Stimulated activated naive CD8-positive, alpha-beta T cell treated with anti-CD3 and anti-CD28 coated beads, Interleukin-15, Interleukin-2, amounts not matched to agents 100 ng/mL and 50 ng/mL, for 24 hours (primary cell): ENCODE data around the gene MGLL.
"Not testable (repeated sequence)": the region's sequence is repeated elsewhere in the genome, so short reads cannot be mapped to it uniquely, and the experiment has no call there.

Experiments
- H3K27ac Mint-ChIP-seq: one replicate; pipeline ENCODE4 v1.8.0; 2021; ENCODE audit warnings: mild to moderate bottlenecking, mixed read lengths
- H3K27me3 Mint-ChIP-seq: one replicate; pipeline ENCODE4 v1.8.0; 2021; ENCODE audit warnings: mixed read lengths
- H3K36me3 Mint-ChIP-seq: one replicate; pipeline ENCODE4 v1.8.0; 2021; ENCODE audit warnings: low read depth, mixed read lengths
- H3K4me1 Mint-ChIP-seq: one replicate; pipeline ENCODE4 v1.8.0; 2021; ENCODE audit warnings: low read depth, mixed read lengths
- H3K4me3 Mint-ChIP-seq: one replicate; pipeline ENCODE4 v1.8.0; 2021; ENCODE audit warnings: mild to moderate bottlenecking, mixed read lengths
- H3K9me3 Mint-ChIP-seq: one replicate; pipeline ENCODE4 v1.8.0; 2021; ENCODE audit warnings: mixed read lengths

Gene MGLL

DNA sequence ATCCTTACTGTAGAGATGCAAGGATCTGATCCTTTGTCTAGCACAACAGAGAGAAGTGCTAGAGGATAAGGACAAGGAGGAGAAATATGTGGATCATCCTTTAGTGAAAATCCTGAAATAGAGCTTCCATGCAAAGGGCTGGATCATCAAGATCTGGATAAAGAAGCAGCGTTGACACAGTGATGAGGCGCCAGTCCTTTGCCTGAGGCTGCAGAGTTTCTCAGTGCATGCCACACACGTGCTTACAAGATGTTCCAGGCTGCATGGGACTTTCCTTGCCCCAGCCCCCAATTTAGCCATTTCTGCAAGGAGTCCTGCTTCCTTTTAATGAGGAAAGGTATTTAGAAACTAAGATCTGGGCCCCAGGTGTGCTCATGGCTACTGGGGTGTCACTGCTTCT lies 156.7 kb downstream of the MGLL start:
- Mint-ChIP-seq H3K9me3 (no peaks in the 10 kb centered on the region), H3K27ac (no peak overlapping the region), H3K27me3 (no peaks in the 10 kb centered on the region), H3K4me1 (no peaks in the 10 kb centered on the region), H3K36me3 (no peaks in the 10 kb centered on the region), H3K4me3 (no peak overlapping the region)

DNA sequence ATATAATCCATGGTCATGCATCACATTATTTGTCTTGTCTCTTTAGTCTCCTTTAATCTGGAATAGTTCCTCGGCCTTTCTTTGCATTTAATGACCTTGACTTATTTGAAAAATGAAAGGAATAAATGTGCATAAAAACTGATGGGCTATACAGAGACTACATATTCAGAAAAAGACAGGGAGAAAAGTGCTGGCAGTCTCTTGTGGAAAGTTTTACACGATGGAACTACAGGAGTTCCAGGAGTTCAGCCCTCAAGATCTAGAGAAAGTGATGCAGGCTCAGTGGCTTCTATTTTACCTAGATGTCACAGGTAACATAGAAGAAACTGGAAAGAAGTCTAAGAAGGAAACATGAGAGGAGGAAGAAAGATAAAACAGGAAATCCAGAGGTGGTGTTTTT lies 157.2 kb downstream of the MGLL start:
- no peak overlapping the region for H3K4me3 Mint-ChIP-seq

DNA sequence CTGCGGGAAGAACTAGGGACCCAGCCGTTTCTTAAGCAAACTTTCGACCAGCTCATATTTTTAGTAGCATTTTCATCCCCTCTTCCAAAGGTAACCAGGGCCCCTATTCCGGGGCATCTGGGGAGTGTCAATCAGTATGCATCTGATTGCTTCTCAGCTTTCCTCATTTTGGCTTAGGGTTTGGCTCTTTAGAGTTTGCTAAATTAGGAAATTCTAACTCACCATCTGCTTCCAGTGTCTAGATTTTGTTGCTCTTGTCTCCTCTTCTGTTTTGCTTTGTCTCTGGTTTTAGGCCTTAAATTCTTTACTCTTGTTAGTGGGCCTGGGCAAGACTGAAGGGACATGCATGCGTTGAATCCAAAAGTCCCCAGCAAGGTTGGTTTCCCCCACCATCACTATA lies 159.2 kb downstream of the MGLL start:
- no peaks in the 10 kb centered on the region for H3K9me3 Mint-ChIP-seq
- no peak overlapping the region for H3K4me3 Mint-ChIP-seq
- no peaks in the 10 kb centered on the region for H3K36me3 Mint-ChIP-seq
- H3K27me3 Mint-ChIP-seq, result no peaks in the 10 kb centered on the region
- no peaks in the 10 kb centered on the region for H3K4me1 Mint-ChIP-seq
- H3K27ac Mint-ChIP-seq, result no peak overlapping the region

More for the DNA sequence above, 157.2 kb downstream of the MGLL start:
- H3K36me3 Mint-ChIP-seq, result no peaks in the 10 kb centered on the region
- no peaks in the 10 kb centered on the region for H3K9me3 Mint-ChIP-seq
- H3K27ac Mint-ChIP-seq, result no peak overlapping the region
- no peaks in the 10 kb centered on the region for H3K27me3 Mint-ChIP-seq
- no peaks in the 10 kb centered on the region for H3K4me1 Mint-ChIP-seq

DNA sequence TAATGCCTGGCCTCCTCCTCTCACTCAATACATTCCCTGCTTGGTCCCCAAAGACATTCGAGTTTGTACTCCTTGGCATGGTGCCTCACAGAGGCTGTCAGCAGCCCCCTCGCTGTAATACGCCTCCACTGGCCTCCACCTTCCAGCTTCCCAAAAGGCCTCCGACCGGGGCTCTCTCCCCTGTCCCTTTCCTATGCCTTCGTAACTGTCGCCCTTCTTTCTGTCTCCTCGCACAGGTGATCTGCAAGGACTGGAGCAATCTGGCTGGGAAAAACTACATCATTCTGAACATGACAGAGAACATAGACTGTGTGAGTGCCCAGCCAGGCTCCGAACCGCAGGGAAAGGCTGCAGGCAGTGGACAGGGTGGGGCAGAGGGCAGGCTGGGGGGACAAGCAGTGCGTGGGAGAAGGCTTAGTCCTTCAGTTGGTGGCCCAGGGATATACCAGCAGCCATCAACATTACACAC lies 160.3 kb downstream of the MGLL start:
- Mint-ChIP-seq H3K9me3 (no peaks in the 10 kb centered on the region), H3K27me3 (no peaks in the 10 kb centered on the region), H3K27ac (no peak overlapping the region), H3K4me3 (no peak overlapping the region), H3K4me1 (no peaks in the 10 kb centered on the region), H3K36me3 (no peaks in the 10 kb centered on the region)

DNA sequence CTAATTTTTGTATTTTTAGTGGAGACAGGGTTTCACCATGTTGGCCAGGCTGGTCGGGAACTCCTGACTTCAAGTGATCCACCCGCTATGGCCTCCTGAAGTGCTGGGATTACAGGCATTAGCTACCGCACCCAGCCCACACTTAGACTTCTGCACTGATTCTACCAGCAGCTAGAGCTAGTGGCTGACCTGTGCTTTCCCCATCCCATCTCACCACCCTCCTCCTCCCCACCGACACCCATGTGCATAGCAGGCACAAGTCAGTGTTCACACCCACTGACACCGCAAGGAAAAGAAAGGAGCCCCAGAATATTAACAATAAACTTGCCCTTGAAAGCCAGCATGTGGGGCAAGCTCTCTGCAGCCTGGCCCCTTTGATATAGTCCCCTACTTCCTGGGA lies 160.7 kb downstream of the MGLL start:
- no peak overlapping the region for H3K4me3 Mint-ChIP-seq
- H3K4me1 Mint-ChIP-seq, result no peaks in the 10 kb centered on the region
- no peak overlapping the region for H3K27ac Mint-ChIP-seq
- H3K9me3 Mint-ChIP-seq, result no peaks in the 10 kb centered on the region
- H3K27me3 Mint-ChIP-seq, result no peaks in the 10 kb centered on the region
- H3K36me3 Mint-ChIP-seq, result no peaks in the 10 kb centered on the region

DNA sequence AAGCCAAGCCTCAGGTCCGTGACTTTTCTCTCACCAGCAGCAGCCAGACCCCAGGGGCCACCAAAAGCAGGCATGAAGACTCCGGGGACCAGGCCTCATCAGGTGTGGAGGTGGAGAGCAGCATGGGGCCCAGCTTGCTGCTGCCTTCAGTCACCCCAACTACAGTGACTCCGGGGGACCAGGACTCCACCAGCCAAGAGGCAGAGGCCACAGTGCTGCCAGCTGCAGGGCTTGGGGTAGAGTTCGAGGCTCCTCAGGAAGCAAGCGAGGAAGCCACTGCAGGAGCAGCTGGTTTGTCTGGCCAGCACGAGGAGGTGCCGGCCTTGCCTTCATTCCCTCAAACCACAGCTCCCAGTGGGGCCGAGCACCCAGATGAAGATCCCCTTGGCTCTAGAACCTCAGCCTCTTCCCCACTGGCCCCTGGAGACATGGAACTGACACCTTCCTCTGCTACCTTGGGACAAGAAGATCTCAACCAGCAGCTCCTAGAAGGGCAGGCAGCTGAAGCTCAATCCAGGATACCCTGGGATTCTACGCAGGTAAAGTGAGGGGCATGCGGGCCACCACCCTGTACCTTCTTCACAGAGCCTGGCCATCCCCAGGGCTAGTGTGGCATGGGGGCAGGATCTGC lies 161.6 kb downstream of the MGLL start:
- H3K4me3 Mint-ChIP-seq, result no peak overlapping the region
- no peaks in the 10 kb centered on the region for H3K4me1 Mint-ChIP-seq
- H3K36me3 Mint-ChIP-seq, result no peaks in the 10 kb centered on the region
- H3K27ac Mint-ChIP-seq, result no peak overlapping the region
- no peaks in the 10 kb centered on the region for H3K27me3 Mint-ChIP-seq
- H3K9me3 Mint-ChIP-seq, result no peaks in the 10 kb centered on the region

DNA sequence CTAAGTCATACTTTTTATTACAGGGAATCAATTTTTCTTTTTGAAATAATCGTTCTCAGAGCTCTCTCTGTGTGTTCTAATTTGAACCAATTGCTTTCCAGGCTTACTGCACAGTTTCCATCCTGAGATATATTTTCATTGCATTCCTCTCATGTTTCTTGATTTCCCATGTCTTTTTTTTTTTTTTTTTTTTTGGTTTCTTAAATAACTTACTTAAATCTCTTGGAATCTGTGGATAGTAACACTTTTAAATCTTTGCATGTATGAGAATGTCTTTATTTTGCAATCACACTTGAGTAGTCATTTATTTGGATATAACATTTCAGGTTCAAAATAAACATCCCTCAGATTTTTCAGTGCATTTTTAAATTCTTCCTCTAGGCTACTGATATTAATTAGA lies 164.1 kb downstream of the MGLL start:
- no peak overlapping the region for H3K4me3 Mint-ChIP-seq
- H3K27me3 Mint-ChIP-seq, result no peaks in the 10 kb centered on the region

DNA sequence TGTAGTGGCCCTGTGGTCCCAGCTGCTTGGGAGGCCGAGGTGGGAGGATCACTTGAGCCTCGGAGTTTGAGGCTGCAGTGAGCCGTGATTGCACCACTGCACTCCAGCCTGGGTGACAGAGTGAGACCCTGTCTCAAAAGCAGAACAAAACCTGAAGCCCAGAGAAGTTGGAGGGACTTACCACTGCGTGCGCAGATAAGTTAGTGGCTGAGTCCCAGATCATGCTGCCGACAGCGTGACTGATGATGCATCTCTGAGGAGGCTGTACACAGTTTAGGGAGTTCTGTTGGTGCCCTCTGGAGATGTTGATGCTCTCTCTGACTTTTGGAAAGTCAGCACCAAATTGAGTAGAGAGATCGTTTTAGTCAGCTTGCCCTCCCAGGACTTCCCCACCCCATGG lies 165.4 kb downstream of the MGLL start:
- H3K27me3 Mint-ChIP-seq, result no peaks in the 10 kb centered on the region
- no peaks in the 10 kb centered on the region for H3K4me1 Mint-ChIP-seq
- H3K4me3 Mint-ChIP-seq, result no peak overlapping the region
- no peak overlapping the region for H3K27ac Mint-ChIP-seq
- H3K36me3 Mint-ChIP-seq, result no peaks in the 10 kb centered on the region
- H3K9me3 Mint-ChIP-seq, result no peaks in the 10 kb centered on the region

More for the DNA sequence above, 164.1 kb downstream of the MGLL start:
- no peaks in the 10 kb centered on the region for H3K9me3 Mint-ChIP-seq
- no peak overlapping the region for H3K27ac Mint-ChIP-seq
- no peaks in the 10 kb centered on the region for H3K36me3 Mint-ChIP-seq
- no peaks in the 10 kb centered on the region for H3K4me1 Mint-ChIP-seq

DNA sequence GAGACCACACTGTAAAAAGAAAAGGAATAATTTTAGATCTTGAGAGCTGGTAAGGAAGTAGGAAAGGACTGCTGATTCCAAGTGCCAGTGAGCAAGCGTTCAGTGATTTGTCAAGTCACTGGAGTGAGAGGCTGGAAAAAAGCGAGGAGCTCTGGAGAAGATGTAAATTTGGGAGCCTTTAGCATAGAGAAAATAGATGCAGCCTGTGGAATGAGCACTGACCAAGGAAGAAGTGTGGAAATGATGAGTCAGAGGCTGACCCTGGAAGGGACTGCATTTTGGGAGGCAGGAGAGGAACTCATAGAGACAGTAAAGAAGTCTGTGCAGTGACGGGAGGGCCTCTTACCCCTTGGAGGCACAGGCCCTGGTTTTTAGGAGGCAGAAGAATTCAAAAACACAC lies 166.7 kb downstream of the MGLL start:
- Mint-ChIP-seq H3K4me3 (no peak overlapping the region), H3K27ac (peak overlapping the region; percentile 15), H3K27me3 (no peaks in the 10 kb centered on the region), H3K9me3 (no peaks in the 10 kb centered on the region), H3K4me1 (no peaks in the 10 kb centered on the region), H3K36me3 (no peaks in the 10 kb centered on the region)

DNA sequence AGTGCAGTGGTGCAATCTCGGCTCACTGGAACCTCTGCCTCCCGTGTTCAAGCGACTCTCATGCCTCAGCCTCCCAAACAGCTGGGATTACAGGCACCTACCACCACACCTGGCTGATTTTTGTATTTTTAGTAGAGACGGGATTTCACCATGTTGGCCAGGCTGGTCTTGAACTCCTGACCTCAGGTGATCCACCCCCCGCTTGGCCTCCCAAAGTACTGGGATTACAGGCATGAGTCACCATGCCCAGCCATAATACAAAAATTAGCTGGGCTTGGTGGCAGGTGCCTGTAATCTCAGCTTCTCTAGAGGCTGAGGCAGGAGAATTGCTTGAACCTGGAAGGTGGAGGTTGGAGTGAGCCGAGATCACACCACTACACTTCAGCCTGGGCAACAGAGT lies 167.3 kb downstream of the MGLL start:
- not testable (repeated sequence) for H3K36me3 Mint-ChIP-seq, H3K27ac Mint-ChIP-seq, H3K27me3 Mint-ChIP-seq, H3K4me3 Mint-ChIP-seq, H3K9me3 Mint-ChIP-seq, H3K4me1 Mint-ChIP-seq

DNA sequence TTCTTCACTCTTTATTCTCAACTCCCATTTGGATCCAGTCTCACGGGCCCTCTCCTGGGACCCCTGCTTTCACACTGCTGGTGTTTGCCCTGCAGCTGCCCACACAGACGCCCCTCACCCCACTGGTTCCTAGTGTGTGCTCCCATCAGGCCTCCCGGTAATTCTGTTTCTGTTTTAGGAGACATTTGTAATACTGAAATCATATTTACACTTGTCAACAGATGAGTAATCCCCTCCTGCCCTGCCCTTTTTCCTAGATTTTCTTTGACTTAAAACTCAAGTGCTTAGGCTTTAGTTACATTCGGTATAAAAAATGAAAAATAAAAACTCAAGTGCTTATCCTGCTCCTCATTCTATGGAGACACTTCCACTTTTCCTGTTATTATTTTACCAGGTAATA lies 167.9 kb downstream of the MGLL start:
- H3K27ac Mint-ChIP-seq, result no peak overlapping the region
- no peaks in the 10 kb centered on the region for H3K4me1 Mint-ChIP-seq
- no peaks in the 10 kb centered on the region for H3K36me3 Mint-ChIP-seq
- H3K9me3 Mint-ChIP-seq, result no peaks in the 10 kb centered on the region
- H3K4me3 Mint-ChIP-seq, result no peak overlapping the region
- no peaks in the 10 kb centered on the region for H3K27me3 Mint-ChIP-seq

DNA sequence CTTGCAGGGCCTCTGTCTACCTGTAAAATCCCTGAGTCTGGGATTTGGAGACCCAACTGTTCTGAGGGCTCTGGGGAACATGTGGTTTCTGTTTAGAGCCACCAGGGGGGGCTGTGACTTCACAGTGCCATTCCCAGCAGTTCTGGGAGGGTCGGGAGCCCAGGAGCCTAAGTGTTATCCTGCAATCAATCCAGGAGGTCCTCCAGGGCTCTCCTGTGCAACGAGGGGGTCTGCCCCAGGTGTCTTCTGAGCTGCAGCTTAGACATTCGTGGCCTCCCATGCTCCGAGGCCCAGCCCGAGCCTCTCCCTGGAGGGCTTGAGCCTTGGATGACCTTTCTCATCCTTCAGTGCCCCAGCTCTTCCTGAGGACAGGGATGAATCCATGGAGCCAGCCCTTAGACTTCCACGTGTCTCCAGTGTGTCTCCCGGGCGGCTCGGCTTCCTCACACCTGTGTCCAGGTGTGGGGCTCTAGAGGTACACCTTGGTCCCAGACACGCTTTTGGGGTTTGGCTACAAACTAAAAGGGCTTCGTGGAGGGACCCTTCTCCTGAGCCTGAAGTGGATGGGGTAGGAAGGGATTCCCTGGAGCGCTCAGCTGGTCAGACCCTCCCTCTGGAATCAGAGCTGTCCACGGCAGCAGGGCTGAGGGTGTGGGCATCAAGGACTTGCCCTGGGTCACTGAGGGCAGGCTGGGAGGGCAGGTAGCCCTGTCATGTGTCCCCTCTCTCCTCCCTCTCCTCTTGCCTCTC lies 169.9 kb downstream of the MGLL start:
- H3K4me1 Mint-ChIP-seq, result no peaks in the 10 kb centered on the region
- no peak overlapping the region for H3K27ac Mint-ChIP-seq

DNA sequence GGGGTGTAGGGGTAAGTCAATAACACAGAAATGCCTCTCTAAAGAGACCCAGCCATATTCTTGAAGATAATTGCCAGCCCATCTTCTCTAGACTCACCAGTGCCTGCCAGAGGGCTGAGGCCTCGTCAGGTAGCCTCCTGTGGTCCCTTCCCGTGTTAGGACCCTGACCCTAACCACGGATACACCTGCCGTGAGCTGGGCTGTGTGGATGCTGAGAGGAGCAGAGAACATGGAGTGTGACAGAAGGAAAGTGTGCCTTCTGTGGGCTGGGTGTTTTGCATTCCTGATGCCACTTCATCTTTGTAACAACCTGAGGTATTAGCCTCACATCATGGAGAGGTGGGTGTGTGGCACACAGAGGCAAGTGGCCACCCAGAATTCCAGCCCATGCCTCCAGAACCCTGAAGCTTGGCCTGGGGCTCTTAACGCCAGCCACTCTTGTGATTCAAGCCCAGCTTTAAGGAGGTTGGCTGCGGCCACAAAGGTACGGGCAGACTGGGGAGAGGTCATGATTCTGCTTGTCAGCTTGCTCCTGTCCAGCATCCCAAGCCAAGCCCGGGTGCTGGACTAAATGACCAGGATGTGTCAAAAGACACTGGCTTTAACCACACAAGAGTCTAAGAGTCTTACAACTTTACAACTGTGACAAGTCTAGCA lies 170.7 kb downstream of the MGLL start:
- Mint-ChIP-seq H3K27me3 (no peaks in the 10 kb centered on the region), H3K27ac (no peak overlapping the region)

More for the DNA sequence above, 169.9 kb downstream of the MGLL start:
- Mint-ChIP-seq H3K9me3 (no peaks in the 10 kb centered on the region), H3K36me3 (no peaks in the 10 kb centered on the region), H3K27me3 (no peaks in the 10 kb centered on the region), H3K4me3 (no peak overlapping the region)

DNA sequence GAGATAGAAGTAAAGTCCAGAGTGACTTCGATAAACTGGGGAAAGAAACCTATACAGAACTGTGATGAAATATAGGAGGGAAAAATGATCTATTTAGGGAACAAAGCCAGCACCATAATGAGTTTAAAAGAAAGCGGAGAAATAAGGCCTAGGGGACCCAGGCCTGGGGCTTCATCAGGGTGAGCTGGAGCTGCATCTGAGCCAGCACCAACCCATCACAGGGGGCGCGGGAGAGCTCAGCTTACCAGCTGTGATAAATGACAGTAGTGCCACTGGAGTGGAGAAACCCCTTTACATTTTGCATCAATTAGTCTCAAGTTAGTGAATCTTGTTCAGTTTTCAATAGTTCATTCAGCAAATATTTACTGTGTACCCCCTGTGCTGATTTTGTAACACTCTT lies 172.1 kb downstream of the MGLL start:
- Mint-ChIP-seq H3K4me1 (no peaks in the 10 kb centered on the region), H3K36me3 (no peaks in the 10 kb centered on the region), H3K4me3 (no peak overlapping the region), H3K27ac (no peak overlapping the region), H3K27me3 (no peaks in the 10 kb centered on the region), H3K9me3 (no peaks in the 10 kb centered on the region)

More for the DNA sequence above, 170.7 kb downstream of the MGLL start:
- Mint-ChIP-seq H3K9me3 (no peaks in the 10 kb centered on the region), H3K4me3 (no peak overlapping the region), H3K4me1 (no peaks in the 10 kb centered on the region), H3K36me3 (no peaks in the 10 kb centered on the region)

DNA sequence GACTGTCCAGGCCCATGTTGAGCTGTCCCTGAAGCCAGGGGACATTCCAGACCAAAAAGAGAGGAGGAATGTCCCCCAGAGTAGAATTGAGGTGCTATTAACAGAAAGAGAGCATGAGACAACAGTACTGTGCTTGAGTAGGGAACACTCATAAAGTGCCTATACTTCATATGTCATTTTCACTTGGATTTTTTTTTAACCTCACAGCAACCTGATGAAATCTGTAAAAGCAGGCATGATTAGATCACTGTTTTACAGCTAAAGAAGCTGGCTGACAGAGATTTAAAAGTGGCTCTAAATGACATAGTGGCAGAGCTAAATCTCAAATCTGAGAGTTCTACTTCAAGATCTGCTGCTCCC lies 174.5 kb downstream of the MGLL start:
- no peaks in the 10 kb centered on the region for H3K27me3 Mint-ChIP-seq
- H3K4me1 Mint-ChIP-seq, result no peaks in the 10 kb centered on the region
- no peaks in the 10 kb centered on the region for H3K9me3 Mint-ChIP-seq
- H3K36me3 Mint-ChIP-seq, result no peaks in the 10 kb centered on the region
- no peak overlapping the region for H3K4me3 Mint-ChIP-seq
- no peak overlapping the region for H3K27ac Mint-ChIP-seq
